Measurements from ENCODE around the gene RUFY2.

The RUFY2 gene

DNA sequence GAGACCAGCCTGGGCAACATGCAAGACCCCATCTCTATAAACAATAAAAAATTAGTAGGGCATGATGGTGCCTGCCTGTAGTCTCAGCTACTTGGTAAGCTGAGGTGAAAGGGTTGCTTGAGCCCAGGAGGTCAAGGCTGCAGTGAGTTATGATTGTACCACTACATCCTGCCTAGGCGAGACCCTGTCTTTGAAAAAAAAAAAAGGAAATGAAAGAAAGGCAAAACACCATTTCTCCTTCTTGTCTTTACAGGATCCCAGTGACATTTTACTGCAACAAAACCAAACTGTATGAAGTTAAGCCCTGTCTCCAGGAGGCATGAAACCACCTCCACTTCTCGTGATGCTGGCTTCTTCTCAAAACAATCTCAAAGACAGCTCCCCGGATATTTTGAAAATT lies 44.5 kb downstream of the RUFY2 start:
- Histone ChIP-seq H3K27me3 (ENCODE audit: control insufficient read depth, insufficient read depth, low read length) (no peaks in the 10 kb centered on the region), H3K4me1 (ENCODE audit: control insufficient read depth, insufficient read depth, low read length) (no peaks in the 10 kb centered on the region), H3K9me3 (ENCODE audit: control insufficient read depth, insufficient read depth, low read depth, low read length) (no peaks in the 10 kb centered on the region), H3K36me3 (ENCODE audit: control insufficient read depth, insufficient read depth, low read length) (peaks cover 34% of the 10 kb centered on the region), H3K9ac (ENCODE audit: low read length) (no peak overlapping the region), H3K27ac (ENCODE audit: low read depth, low read length) (no peak overlapping the region), H3K4me3 (ENCODE audit: low read depth, low read length) (no peak overlapping the region)

DNA sequence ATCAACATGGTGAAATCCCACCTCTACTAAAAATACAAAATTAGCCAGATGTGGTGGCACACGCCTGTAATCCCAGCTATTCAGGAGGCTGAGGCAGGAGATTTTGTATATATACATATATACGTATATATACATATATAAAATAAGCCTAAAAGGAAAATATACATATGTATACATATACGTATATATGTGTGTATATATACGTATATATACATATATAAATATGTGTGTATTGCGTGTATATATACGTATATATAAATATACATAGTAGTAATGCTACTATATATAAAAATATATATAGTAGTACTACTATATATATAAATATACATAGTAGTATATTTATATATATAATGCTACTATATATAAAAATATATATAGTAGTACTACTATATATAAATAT lies 47.9 kb downstream of the RUFY2 start:
- no peaks in the 10 kb centered on the region for H3K9me3 ChIP-seq (ENCODE audit: control insufficient read depth, insufficient read depth, low read depth, low read length)
- peaks cover 40% of the 10 kb centered on the region for H3K36me3 ChIP-seq (ENCODE audit: control insufficient read depth, insufficient read depth, low read length)
- no peak overlapping the region for H3K27ac ChIP-seq (ENCODE audit: low read depth, low read length)
- no peaks in the 10 kb centered on the region for H3K27me3 ChIP-seq (ENCODE audit: control insufficient read depth, insufficient read depth, low read length)
- no peak overlapping the region for H3K4me3 ChIP-seq (ENCODE audit: low read depth, low read length)
- H3K9ac ChIP-seq (ENCODE audit: low read length), result no peak overlapping the region
- no peaks in the 10 kb centered on the region for H3K4me1 ChIP-seq (ENCODE audit: control insufficient read depth, insufficient read depth, low read length)

DNA sequence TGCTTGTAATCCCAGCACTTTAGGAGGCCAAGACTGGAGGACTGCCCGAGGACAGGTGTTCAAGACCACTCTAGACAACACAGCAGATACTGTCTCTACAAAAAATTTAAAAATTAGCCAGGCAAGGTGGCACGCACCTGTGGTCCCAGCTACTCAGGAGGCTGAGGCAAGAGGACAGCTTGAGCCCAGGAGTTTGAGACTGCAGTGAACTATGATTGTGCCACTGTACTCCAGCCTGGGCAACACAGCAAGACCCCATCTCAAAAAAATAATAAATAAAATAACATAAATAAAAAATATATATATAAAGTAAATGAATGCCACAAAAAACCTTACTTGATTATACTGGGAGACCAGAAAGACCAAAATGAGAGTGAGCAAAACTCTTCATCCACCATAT lies 53.5 kb downstream of the RUFY2 start:
- H3K9me3 ChIP-seq (ENCODE audit: control insufficient read depth, insufficient read depth, low read depth, low read length), result no peaks in the 10 kb centered on the region
- H3K27ac ChIP-seq (ENCODE audit: low read depth, low read length), result no peak overlapping the region
- H3K36me3 ChIP-seq (ENCODE audit: control insufficient read depth, insufficient read depth, low read length), result peaks cover 36% of the 10 kb centered on the region
- H3K9ac ChIP-seq (ENCODE audit: low read length), result no peak overlapping the region
- no peaks in the 10 kb centered on the region for H3K4me1 ChIP-seq (ENCODE audit: control insufficient read depth, insufficient read depth, low read length)
- H3K4me3 ChIP-seq (ENCODE audit: low read depth, low read length), result no peak overlapping the region
- no peaks in the 10 kb centered on the region for H3K27me3 ChIP-seq (ENCODE audit: control insufficient read depth, insufficient read depth, low read length)

DNA sequence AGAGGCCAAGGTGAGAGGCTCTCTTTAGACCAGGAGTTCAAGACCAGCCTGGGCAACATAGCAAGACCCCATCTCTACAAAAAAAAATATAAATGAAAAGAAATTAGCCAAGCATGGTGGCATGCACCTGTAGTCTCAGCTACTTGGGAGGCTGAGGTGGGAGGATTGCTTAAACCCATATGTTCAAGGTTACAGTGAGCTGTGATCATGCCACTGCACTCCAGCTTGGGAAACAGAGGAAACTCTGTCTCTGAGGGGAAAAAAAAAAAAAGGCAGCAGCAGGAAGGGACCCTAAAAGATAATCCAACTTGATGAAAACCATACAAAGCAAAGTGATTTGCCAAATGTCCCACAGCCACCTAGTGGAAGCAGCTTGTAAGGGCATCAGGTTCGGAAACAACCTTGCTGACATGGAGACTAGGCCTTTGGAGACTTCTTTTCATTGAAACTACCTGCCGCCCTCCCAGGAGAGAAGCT lies 58.8 kb downstream of the RUFY2 start:
- H3K27ac ChIP-seq (ENCODE audit: low read depth, low read length), result no peak overlapping the region
- H3K9me3 ChIP-seq (ENCODE audit: control insufficient read depth, insufficient read depth, low read depth, low read length), result no peaks in the 10 kb centered on the region
- H3K4me1 ChIP-seq (ENCODE audit: control insufficient read depth, insufficient read depth, low read length), result no peaks in the 10 kb centered on the region
- H3K36me3 ChIP-seq (ENCODE audit: control insufficient read depth, insufficient read depth, low read length), result peaks cover 42% of the 10 kb centered on the region
- no peak overlapping the region for H3K4me3 ChIP-seq (ENCODE audit: low read depth, low read length)
- H3K9ac ChIP-seq (ENCODE audit: low read length), result no peak overlapping the region
- no peaks in the 10 kb centered on the region for H3K27me3 ChIP-seq (ENCODE audit: control insufficient read depth, insufficient read depth, low read length)

DNA sequence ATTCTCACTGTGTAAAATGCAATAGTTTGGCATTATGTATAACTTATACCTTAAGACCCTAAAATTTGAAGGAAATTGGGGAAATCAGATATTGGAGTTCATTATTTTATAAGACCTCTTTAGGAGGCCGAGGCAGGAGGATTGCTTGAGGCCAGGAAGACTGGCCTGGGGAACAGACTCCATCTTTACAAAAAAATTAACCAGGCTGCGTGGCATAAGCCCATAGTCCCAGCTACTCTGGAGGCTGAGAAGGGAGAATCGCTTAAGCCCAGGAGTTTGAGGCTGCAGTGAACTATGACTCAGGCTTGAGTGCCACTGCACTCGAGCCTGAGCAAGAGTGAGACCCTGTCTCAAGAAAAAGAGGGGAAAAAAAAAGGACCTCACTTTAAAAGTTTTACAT lies 60.3 kb downstream of the RUFY2 start:
- Histone ChIP-seq H3K9ac (ENCODE audit: low read length) (no peak overlapping the region), H3K27me3 (ENCODE audit: control insufficient read depth, insufficient read depth, low read length) (no peaks in the 10 kb centered on the region), H3K36me3 (ENCODE audit: control insufficient read depth, insufficient read depth, low read length) (peaks cover 46% of the 10 kb centered on the region), H3K9me3 (ENCODE audit: control insufficient read depth, insufficient read depth, low read depth, low read length) (no peaks in the 10 kb centered on the region), H3K4me1 (ENCODE audit: control insufficient read depth, insufficient read depth, low read length) (no peaks in the 10 kb centered on the region), H3K4me3 (ENCODE audit: low read depth, low read length) (no peak overlapping the region), H3K27ac (ENCODE audit: low read depth, low read length) (no peak overlapping the region)

DNA sequence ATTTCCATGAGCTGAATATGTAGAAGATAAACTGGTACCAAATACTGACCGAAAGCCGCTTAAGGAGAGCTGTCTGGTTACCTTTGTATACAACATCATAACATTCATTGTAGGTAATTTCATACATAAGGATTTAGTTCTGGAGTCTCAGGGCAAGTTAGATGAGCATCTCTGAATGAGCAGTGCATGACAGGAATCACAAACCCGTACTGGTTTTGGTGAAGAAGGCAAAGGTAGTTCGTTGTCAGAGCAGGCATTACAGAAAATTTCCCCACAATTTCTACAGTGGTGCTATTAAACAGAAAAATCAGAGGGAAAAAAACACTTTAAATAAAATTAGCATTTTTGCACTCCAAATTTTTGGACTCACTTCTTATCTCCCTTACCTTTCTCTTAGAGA lies 61.5 kb downstream of the RUFY2 start:
- Histone ChIP-seq H3K4me3 (ENCODE audit: low read depth, low read length) (no peak overlapping the region), H3K4me1 (ENCODE audit: control insufficient read depth, insufficient read depth, low read length) (no peaks in the 10 kb centered on the region), H3K9ac (ENCODE audit: low read length) (no peak overlapping the region), H3K9me3 (ENCODE audit: control insufficient read depth, insufficient read depth, low read depth, low read length) (no peaks in the 10 kb centered on the region), H3K27me3 (ENCODE audit: control insufficient read depth, insufficient read depth, low read length) (no peaks in the 10 kb centered on the region), H3K27ac (ENCODE audit: low read depth, low read length) (no peak overlapping the region), H3K36me3 (ENCODE audit: control insufficient read depth, insufficient read depth, low read length) (peaks cover 57% of the 10 kb centered on the region)

DNA sequence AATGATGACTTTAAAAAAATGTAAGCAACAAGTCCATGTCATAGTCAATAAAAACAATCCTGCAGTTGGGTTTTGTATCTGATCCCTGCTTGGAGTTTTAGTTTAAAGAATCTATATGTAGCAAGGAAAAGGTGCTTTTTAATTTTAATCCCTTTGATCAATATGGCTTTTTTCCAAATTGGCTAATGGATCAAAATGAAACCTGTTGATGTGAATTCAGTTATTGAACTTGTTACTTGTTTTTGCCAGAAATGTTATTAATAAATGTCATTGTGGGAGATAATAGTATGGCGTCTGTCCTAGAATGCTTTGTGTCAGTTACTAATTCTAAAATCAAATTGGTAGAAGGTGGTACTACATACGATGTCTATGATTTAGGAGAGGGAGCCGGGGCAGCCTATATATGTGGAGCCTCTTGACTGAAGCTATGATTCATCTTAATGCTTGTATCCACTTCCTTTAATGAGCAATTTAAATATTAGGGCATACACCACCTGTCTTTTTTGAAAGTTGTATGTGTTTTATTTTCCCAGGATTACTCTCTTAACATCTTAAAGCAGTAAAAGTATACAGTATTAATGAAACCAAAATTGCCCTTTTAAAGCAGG lies 64.1 kb downstream of the RUFY2 start:
- H3K36me3 ChIP-seq (ENCODE audit: control insufficient read depth, insufficient read depth, low read length), result peaks cover 78% of the 10 kb centered on the region
- H3K9me3 ChIP-seq (ENCODE audit: control insufficient read depth, insufficient read depth, low read depth, low read length), result no peaks in the 10 kb centered on the region
- H3K27ac ChIP-seq (ENCODE audit: low read depth, low read length), result no peak overlapping the region

DNA sequence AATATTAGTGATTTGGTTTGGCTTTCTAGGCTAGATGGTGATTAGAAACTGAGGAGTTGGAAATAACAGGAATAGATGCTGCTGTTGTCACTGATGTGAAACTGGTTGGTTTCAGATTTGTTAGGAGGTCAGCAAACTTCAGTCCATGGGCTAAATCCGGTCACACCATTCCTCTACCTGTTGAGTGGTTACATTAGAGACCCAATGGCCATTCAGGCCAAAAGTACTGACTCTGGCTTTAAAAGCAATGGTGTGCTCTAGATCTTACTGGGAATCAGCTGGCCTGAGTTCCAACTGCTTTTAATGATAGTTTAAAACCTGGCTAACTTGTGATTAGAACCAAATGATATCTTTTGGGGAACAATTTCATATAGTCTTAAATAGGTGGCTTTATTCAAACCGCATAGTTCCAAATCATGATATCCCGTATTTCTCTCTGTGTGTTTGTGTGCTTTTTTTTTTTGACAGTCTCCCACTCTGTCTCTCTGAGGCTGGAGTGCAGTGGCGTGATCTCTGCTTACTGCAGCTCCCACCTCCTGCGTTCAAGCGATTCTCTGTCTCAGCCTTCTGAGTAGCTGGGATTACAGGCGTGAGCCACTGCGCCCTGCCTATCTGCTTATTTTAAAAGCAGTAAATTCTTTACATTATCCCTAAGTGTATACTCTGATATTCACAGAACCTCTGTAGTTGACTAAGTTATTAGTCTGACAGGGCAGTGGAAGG lies 66.6 kb downstream of the RUFY2 start:
- H3K36me3 ChIP-seq (ENCODE audit: control insufficient read depth, insufficient read depth, low read length), result peaks cover 98% of the 10 kb centered on the region

More for the DNA sequence above, 64.1 kb downstream of the RUFY2 start:
- H3K27me3 ChIP-seq (ENCODE audit: control insufficient read depth, insufficient read depth, low read length), result no peaks in the 10 kb centered on the region
- H3K4me3 ChIP-seq (ENCODE audit: low read depth, low read length), result no peak overlapping the region
- no peak overlapping the region for H3K9ac ChIP-seq (ENCODE audit: low read length)
- no peaks in the 10 kb centered on the region for H3K4me1 ChIP-seq (ENCODE audit: control insufficient read depth, insufficient read depth, low read length)

DNA sequence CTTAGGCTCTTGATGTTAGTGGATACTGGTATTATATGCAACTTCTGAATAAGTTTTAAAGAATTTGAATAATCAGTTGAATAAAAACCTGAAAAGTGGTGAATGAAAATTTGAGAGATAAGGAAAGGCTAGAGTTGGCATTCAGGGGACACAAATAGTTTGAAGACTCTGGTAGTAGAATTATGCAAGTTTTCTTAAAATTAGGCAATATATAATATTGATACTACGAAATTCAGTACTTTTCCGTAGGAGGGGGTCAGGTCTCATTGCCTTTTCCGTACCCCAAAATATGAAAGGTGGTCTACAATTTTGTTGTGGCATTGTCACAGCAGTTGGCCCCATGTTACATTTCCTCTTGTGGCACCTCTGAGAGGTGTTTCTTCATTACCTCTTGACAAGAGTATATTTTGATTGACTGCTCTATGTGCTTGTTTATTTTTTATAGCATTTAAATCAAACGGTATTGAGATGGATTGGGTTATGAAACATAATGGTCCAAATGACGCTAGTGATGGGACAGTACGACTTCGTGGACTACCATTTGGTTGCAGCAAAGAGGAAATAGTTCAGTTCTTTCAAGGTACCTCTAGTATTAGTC lies 70.2 kb downstream of the RUFY2 start:
- peaks cover 63% of the 10 kb centered on the region for H3K36me3 ChIP-seq (ENCODE audit: control insufficient read depth, insufficient read depth, low read length)
- no peak overlapping the region for H3K9ac ChIP-seq (ENCODE audit: low read length)
- H3K4me1 ChIP-seq (ENCODE audit: control insufficient read depth, insufficient read depth, low read length), result peaks cover 7% of the 10 kb centered on the region
- H3K27ac ChIP-seq (ENCODE audit: low read depth, low read length), result no peak overlapping the region
- H3K4me3 ChIP-seq (ENCODE audit: low read depth, low read length), result no peak overlapping the region
- H3K27me3 ChIP-seq (ENCODE audit: control insufficient read depth, insufficient read depth, low read length), result no peaks in the 10 kb centered on the region
- H3K9me3 ChIP-seq (ENCODE audit: control insufficient read depth, insufficient read depth, low read depth, low read length), result no peaks in the 10 kb centered on the region

More for the DNA sequence above, 66.6 kb downstream of the RUFY2 start:
- Histone ChIP-seq H3K9ac (ENCODE audit: low read length) (no peak overlapping the region), H3K27ac (ENCODE audit: low read depth, low read length) (no peak overlapping the region), H3K4me1 (ENCODE audit: control insufficient read depth, insufficient read depth, low read length) (peaks cover 6% of the 10 kb centered on the region), H3K4me3 (ENCODE audit: low read depth, low read length) (no peak overlapping the region), H3K27me3 (ENCODE audit: control insufficient read depth, insufficient read depth, low read length) (no peaks in the 10 kb centered on the region), H3K9me3 (ENCODE audit: control insufficient read depth, insufficient read depth, low read depth, low read length) (no peaks in the 10 kb centered on the region)

DNA sequence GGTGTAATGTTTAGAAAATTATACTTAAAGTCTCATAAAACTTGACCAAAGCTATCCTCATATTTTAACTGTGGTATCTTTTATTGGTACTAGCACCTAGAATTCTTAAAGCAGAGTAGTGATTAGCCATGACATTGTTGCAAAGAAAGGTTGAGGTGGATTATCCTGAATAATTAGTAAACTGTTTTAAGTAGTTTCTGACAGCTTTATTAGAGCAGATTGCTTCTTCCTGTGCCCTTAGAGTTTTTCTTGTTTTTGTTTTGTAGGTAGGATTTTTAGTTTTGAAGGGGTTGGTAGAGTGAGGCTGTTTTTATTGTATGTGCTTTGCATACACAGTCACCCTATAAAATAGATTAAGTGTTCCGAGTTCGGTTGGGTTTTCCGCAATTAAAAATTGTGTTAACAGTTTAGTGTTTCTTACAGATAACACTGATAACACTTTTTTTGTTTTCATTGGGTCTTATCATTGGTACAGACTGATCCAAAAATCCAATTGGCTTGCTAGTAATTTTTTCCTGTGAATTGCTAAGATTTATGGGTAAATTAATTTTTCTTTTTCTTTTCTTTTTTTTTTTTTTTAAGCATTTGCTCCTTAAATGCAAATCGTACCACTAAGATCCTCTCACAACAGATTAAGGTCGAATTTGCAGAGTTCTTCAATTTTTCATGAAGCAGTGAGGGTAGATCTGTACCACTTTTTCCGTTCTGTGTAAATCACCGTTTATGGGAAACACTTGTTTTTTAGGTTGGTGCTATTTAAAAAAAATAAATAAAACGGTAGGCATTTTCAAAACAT lies 72.2 kb downstream of the RUFY2 start:
- Histone ChIP-seq H3K9me3 (ENCODE audit: control insufficient read depth, insufficient read depth, low read depth, low read length) (no peaks in the 10 kb centered on the region), H3K27me3 (ENCODE audit: control insufficient read depth, insufficient read depth, low read length) (no peaks in the 10 kb centered on the region), H3K4me3 (ENCODE audit: low read depth, low read length) (peak overlapping the region; percentile 87), H3K9ac (ENCODE audit: low read length) (no peak overlapping the region), H3K27ac (ENCODE audit: low read depth, low read length) (no peak overlapping the region), H3K4me1 (ENCODE audit: control insufficient read depth, insufficient read depth, low read length) (peaks cover 10% of the 10 kb centered on the region), H3K36me3 (ENCODE audit: control insufficient read depth, insufficient read depth, low read length) (peaks cover 43% of the 10 kb centered on the region)

All from HUES6 (cell line).